Nephron progenitor cell (in vitro differentiated cells): ENCODE data around the gene TGM2.
A peak's percentile ranks its signal among the peaks of the same experiment; 100 is the strongest.

ENCODE experiments used
- DNase-seq: peaks from one replicate; pipeline ENCODE4 v3.0.0; 2021
- H3K27ac Mint-ChIP-seq: 2 replicates; pipeline ENCODE4 v1.8.0; 2021; ENCODE audit warnings: mild to moderate bottlenecking, moderate library complexity, mixed read lengths
- H3K27me3 Mint-ChIP-seq: 2 replicates; pipeline ENCODE4 v1.8.0; 2021; ENCODE audit warnings: mild to moderate bottlenecking, low read depth, mixed read lengths; ENCODE audit not compliant: poor library complexity
- H3K36me3 Mint-ChIP-seq: 2 replicates; pipeline ENCODE4 v1.8.0; 2021; ENCODE audit warnings: low read depth, mixed read lengths
- H3K4me1 Mint-ChIP-seq: 2 replicates; pipeline ENCODE4 v1.8.0; 2021; ENCODE audit warnings: mixed read lengths
- H3K4me3 Mint-ChIP-seq: 2 replicates; pipeline ENCODE4 v1.8.0; 2021; ENCODE audit warnings: mild to moderate bottlenecking, moderate library complexity, mixed read lengths
- H3K9me3 Mint-ChIP-seq: 2 replicates; pipeline ENCODE4 v1.8.0; 2021; ENCODE audit warnings: mild to moderate bottlenecking, moderate library complexity, mixed read lengths
- TF ChIP-seq, protein P1 (sequence below): fragments of 200-600 bp; sonication (generic); IDR thresholded peaks from 2 replicates; pipeline ENCODE4 v1.5.0; 2021; ENCODE audit warnings: antibody characterized with exemption

Gene TGM2

DNA sequence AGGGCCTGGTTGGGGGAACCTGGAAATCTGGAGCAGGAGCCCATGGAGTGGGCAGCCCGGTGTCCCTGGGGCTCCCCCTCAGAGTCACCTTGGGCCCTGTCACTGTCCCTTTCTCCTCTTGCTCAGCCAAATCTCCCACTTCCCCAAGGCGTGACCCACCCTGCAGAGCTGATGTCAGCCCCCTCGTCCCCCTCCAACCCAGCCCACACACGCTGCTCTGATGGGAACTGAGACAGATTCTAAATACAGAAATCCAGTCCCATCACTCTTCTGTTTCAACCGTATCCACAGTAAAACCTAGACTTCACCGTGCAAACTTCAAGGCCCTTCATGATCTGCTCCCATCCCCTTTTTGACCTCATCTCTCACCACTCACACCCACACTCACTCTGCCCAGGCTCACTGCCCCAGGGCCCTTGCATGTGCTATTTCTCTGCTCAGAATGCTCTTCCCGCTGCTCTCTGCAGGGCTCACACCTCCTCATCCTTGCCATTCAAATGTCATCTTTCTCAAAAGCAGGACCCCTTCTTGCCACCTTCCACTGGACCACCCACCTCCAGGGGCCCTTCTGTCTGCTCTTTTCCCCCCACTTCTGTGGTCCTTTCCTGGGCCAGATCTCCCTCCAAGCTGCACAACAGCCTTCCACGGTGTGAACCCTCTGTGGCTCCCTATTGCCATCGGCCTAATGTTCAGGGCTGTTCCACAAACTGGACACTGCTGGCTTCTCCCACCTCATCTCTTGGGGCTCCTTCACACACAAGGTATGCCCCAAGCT is 16.6 kb downstream of the TGM2 start:
- peaks cover 16% of the 10 kb centered on the region for H3K27me3 Mint-ChIP-seq
- DNase-seq: no peak
- no peaks in the 10 kb centered on the region for H3K36me3 Mint-ChIP-seq
- H3K9me3 Mint-ChIP-seq: no peaks in the 10 kb centered on the region
- H3K27ac Mint-ChIP-seq: peak overlapping the region; percentile 17
- H3K4me1 Mint-ChIP-seq: peaks cover 73% of the 10 kb centered on the region
- TF ChIP-seq, protein P1, sequence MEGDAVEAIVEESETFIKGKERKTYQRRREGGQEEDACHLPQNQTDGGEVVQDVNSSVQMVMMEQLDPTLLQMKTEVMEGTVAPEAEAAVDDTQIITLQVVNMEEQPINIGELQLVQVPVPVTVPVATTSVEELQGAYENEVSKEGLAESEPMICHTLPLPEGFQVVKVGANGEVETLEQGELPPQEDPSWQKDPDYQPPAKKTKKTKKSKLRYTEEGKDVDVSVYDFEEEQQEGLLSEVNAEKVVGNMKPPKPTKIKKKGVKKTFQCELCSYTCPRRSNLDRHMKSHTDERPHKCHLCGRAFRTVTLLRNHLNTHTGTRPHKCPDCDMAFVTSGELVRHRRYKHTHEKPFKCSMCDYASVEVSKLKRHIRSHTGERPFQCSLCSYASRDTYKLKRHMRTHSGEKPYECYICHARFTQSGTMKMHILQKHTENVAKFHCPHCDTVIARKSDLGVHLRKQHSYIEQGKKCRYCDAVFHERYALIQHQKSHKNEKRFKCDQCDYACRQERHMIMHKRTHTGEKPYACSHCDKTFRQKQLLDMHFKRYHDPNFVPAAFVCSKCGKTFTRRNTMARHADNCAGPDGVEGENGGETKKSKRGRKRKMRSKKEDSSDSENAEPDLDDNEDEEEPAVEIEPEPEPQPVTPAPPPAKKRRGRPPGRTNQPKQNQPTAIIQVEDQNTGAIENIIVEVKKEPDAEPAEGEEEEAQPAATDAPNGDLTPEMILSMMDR: no peak
- H3K4me3 Mint-ChIP-seq: no peak overlapping the region

DNA sequence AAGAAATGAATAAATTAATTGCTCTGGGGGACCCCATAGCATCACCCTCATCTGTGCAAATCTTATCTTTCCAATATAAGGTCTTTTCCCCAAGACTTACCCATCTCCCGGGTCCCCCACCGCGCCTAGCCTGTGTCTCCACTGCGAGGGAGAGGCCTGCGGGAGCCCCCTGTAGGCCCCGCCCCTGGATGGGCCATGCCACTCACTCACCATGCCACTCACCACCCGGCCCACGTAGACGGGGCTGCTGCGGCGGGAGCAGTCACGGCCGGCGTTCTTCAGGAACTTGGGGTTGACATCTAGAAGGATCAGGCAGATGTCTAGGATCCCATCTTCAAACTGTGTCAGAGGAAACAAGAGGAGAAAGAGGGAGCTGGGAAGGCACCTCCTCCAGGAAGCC is 17.3 kb downstream of the TGM2 start:
- Mint-ChIP-seq H3K4me3 (no peak overlapping the region), H3K36me3 (no peaks in the 10 kb centered on the region), H3K9me3 (no peaks in the 10 kb centered on the region), H3K4me1 (peaks cover 76% of the 10 kb centered on the region), H3K27me3 (peaks cover 16% of the 10 kb centered on the region), H3K27ac (no peak overlapping the region)
- TF ChIP-seq, protein P1: no peak
- no peak for DNase-seq

DNA sequence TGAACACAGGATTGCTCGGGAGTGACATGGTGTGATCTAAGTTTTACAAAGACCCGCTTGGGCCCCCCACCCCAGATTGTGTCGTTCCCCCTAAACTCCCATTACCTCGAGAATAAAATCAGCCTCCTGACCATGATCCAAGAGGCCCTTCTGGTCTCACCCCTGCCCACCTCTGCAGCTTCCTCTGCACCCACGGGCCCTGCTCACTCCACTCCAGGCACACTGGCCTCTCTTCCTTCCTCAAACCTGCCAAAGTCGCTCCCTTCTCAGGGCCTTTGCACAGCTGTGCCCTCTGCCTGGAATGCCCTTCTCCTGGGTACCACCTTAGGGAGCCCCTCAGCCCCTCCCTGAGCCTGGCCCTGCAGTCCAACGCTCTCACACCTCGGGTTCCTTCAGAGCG is 17.9 kb downstream of the TGM2 start:
- no peaks in the 10 kb centered on the region for H3K9me3 Mint-ChIP-seq
- H3K27me3 Mint-ChIP-seq: peaks cover 16% of the 10 kb centered on the region
- peaks cover 72% of the 10 kb centered on the region for H3K4me1 Mint-ChIP-seq
- no peak overlapping the region for H3K4me3 Mint-ChIP-seq
- TF ChIP-seq, protein P1: no peak
- no peak overlapping the region for H3K27ac Mint-ChIP-seq
- H3K36me3 Mint-ChIP-seq: no peaks in the 10 kb centered on the region
- no peak for DNase-seq

DNA sequence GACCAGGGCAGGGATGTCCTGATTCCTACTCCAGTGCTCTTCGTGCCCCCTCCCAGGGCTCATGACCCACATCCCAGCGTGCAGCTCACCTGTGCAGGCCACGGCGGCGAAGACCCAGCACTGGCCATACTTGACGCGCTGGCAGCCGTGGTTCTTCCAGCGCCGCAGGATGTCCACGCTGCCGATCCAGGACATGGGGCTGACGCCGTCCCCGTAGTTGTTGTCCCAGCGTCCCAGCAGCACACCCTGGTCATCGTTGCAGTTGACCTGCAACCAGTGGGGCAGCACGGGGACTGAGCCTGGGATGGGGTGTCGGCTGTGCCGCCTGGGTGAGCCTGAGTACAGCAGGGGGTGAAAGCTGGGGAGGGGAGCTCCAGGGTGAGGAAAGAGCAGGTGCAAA is 18.4 kb downstream of the TGM2 start:
- no peaks in the 10 kb centered on the region for H3K9me3 Mint-ChIP-seq
- no peaks in the 10 kb centered on the region for H3K36me3 Mint-ChIP-seq
- peaks cover 12% of the 10 kb centered on the region for H3K27me3 Mint-ChIP-seq
- H3K4me3 Mint-ChIP-seq: no peak overlapping the region
- H3K4me1 Mint-ChIP-seq: peaks cover 72% of the 10 kb centered on the region
- DNase-seq: no peak
- TF ChIP-seq, protein P1: no peak
- H3K27ac Mint-ChIP-seq: no peak overlapping the region

DNA sequence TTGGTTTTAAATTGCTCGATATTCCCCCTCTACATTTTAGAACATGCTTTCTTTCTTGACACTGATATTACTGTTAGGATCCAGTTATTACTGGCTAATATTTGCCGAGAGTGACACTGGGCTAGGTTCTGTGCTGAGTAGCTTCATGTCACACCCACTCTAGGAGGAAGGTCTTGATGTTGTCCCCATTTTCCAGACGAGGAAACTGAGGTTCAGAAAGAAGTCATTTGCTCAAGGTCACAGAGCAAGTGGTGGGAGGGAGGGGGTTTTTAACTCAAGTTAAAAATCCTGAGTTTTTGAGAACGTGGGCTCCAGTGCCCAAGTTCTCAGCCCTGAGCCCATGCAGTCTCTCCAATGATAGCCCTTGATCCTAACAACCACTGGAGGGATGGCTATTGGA is 18.9 kb downstream of the TGM2 start:
- H3K4me1 Mint-ChIP-seq: peaks cover 73% of the 10 kb centered on the region
- H3K36me3 Mint-ChIP-seq: no peaks in the 10 kb centered on the region
- TF ChIP-seq, protein P1: no peak
- peaks cover 12% of the 10 kb centered on the region for H3K27me3 Mint-ChIP-seq
- no peak overlapping the region for H3K4me3 Mint-ChIP-seq
- H3K27ac Mint-ChIP-seq: no peak overlapping the region
- DNase-seq: no peak
- H3K9me3 Mint-ChIP-seq: no peaks in the 10 kb centered on the region

DNA sequence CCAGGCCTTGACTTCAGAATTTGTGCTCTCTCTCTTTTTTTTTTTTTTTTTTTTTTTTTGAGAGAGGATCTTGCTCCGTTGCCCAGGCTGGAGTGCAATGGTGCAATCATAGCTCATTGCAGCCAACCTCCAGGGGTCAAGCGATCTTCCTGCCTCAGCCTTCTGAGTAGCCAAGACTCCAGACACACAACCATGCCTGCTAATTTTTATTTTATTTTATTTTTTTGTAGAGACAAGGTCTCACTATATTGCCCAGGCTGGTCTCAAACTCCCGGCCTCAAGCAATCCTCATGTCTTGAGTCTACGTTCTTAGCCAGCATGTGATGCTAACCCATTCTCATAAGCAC is 19.4 kb downstream of the TGM2 start:
- TF ChIP-seq, protein P1: no peak
- DNase-seq: no peak
- H3K36me3 Mint-ChIP-seq: no peaks in the 10 kb centered on the region
- peaks cover 12% of the 10 kb centered on the region for H3K27me3 Mint-ChIP-seq
- no peak overlapping the region for H3K4me3 Mint-ChIP-seq
- H3K9me3 Mint-ChIP-seq: no peaks in the 10 kb centered on the region
- H3K4me1 Mint-ChIP-seq: peaks cover 75% of the 10 kb centered on the region
- no peak overlapping the region for H3K27ac Mint-ChIP-seq
